Measurements from ENCODE around the gene TRAF4.

Gene TRAF4

DNA sequence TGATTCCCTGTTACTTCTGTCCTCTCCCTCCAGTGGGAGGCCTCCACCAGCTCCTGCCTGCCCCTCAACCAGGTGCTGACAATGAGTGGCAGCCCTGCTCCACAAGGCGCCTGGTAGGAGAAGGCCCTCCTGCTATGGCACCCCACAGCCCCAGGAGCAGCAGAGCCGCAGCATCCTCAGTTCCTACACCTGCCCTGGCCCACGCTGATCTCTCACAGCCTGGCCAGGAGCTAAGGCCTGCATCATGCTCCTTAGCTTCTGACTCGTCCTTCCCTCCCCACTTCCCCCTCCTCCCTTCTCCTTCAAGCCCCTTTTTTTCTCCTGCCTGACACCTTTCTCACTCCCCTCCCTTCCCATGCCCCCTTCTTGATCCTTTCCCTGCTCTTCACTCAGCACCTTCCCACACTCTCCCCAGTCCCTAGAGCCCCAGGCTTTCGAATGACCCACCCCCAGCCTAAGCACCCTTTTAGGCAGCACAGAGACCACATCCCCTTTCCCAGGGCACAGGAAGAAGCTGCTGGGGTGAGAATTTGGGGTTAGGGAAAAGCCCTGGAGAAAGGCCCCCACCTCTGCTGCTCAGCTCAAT lies 38.6 kb upstream of the TRAF4 start:
- H3K4me3 ChIP-seq (ENCODE audit: low read depth in 1 of 2, low read length in 2 of 2), result no peak overlapping the region
- no peaks in the 10 kb centered on the region for H3K27me3 ChIP-seq (ENCODE audit: control insufficient read depth in 1 of 2, insufficient read depth in 2 of 2, low read length in 2 of 2)
- no peak overlapping the region for H3K9ac ChIP-seq (ENCODE audit: low read depth in 1 of 2, low read length in 2 of 2)
- peaks cover 17 to 18% of the 10 kb centered on the region in 2 donors for H3K4me1 ChIP-seq (ENCODE audit: control insufficient read depth in 1 of 2, insufficient read depth in 2 of 2, low read length in 2 of 2)
- peaks cover 34 to 46% of the 10 kb centered on the region in 2 donors for H3K36me3 ChIP-seq (ENCODE audit: control insufficient read depth in 1 of 2, insufficient read depth in 2 of 2, low read length in 2 of 2)
- H3K27ac ChIP-seq (ENCODE audit: low read depth, low read length), result no peak overlapping the region
- H3K9me3 ChIP-seq (ENCODE audit: control insufficient read depth in 1 of 2, low read length in 2 of 2), result no peaks in the 10 kb centered on the region

DNA sequence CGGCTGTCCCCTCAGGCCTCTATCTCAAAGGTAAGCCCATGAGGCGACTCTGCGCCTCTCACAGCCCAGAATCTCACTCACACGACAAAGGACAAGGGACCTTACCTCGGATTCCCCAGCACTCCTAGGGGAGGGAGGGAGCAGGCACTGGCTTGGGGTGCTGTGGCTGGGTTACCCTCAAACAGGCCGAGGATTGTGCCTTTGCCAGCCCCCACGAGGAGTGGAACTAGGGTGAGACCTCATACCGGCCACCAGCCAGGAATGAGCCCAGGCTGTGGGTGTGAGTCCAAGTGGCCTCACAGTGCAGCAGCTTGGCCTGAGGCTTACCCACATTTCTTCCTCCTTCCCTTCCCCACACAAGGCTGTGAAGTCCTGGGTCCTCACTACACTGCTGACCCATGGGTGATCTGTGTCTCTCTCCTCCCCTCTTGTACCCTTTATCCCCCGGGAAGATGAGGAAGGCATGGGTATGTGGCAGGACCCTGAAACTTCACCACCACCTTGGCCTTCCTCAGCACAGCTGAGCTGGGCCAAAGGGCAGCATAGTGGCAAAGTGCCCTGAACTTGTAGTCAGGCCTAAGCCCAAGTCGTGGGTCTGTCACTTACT lies 38.0 kb upstream of the TRAF4 start:
- no peak overlapping the region for H3K9ac ChIP-seq (ENCODE audit: low read depth in 1 of 2, low read length in 2 of 2)
- H3K9me3 ChIP-seq (ENCODE audit: control insufficient read depth in 1 of 2, low read length in 2 of 2), result no peaks in the 10 kb centered on the region
- no peak overlapping the region for H3K27ac ChIP-seq (ENCODE audit: low read depth, low read length)
- H3K36me3 ChIP-seq (ENCODE audit: control insufficient read depth in 1 of 2, insufficient read depth in 2 of 2, low read length in 2 of 2), result peaks cover 28 to 39% of the 10 kb centered on the region in 2 donors
- H3K27me3 ChIP-seq (ENCODE audit: control insufficient read depth in 1 of 2, insufficient read depth in 2 of 2, low read length in 2 of 2), result no peaks in the 10 kb centered on the region
- H3K4me3 ChIP-seq (ENCODE audit: low read depth in 1 of 2, low read length in 2 of 2), result no peak overlapping the region
- peaks cover 12 to 13% of the 10 kb centered on the region in 2 donors for H3K4me1 ChIP-seq (ENCODE audit: control insufficient read depth in 1 of 2, insufficient read depth in 2 of 2, low read length in 2 of 2)

- peaks cover 19 to 31% of the 10 kb centered on the region in 2 donors for H3K36me3 ChIP-seq (ENCODE audit: control insufficient read depth in 1 of 2, insufficient read depth in 2 of 2, low read length in 2 of 2)
- peaks cover 12 to 16% of the 10 kb centered on the region in 2 donors for H3K4me1 ChIP-seq (ENCODE audit: control insufficient read depth in 1 of 2, insufficient read depth in 2 of 2, low read length in 2 of 2)
- H3K27ac ChIP-seq (ENCODE audit: low read depth, low read length), result no peak overlapping the region
- no peak overlapping the region for H3K9ac ChIP-seq (ENCODE audit: low read depth in 1 of 2, low read length in 2 of 2)
- no peak overlapping the region for H3K4me3 ChIP-seq (ENCODE audit: low read depth in 1 of 2, low read length in 2 of 2)
- H3K9me3 ChIP-seq (ENCODE audit: control insufficient read depth in 1 of 2, low read length in 2 of 2), result no peaks in the 10 kb centered on the region
- H3K27me3 ChIP-seq (ENCODE audit: control insufficient read depth in 1 of 2, insufficient read depth in 2 of 2, low read length in 2 of 2), result no peaks in the 10 kb centered on the region
Observed at GRCh38 chr17:28706471-28707338, 37.1 kb upstream of the TRAF4 start.

DNA sequence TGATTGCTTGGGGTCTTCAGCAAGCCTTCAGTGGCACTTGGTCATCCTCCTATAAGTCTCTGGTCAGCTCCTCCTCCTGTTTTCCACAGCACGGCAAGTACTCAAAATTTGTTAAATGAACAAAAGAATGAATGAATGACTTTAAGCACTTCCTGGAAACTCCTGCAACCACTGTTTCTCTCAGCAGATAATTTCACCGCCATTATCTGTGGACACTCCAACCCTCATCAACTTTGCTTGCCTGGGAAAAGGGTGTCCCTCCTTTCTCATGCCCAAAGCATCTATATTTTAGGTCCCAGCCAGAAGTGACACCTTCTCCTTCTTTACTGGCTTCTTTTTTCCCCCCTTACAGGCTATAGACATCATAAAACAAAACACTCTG lies 36.5 kb upstream of the TRAF4 start:
- H3K27ac ChIP-seq (ENCODE audit: low read depth, low read length), result no peak overlapping the region
- no peaks in the 10 kb centered on the region for H3K9me3 ChIP-seq (ENCODE audit: control insufficient read depth in 1 of 2, low read length in 2 of 2)
- no peak overlapping the region for H3K9ac ChIP-seq (ENCODE audit: low read depth in 1 of 2, low read length in 2 of 2)
- peaks cover 12 to 19% of the 10 kb centered on the region in 2 donors for H3K4me1 ChIP-seq (ENCODE audit: control insufficient read depth in 1 of 2, insufficient read depth in 2 of 2, low read length in 2 of 2)
- no peaks in the 10 kb centered on the region for H3K27me3 ChIP-seq (ENCODE audit: control insufficient read depth in 1 of 2, insufficient read depth in 2 of 2, low read length in 2 of 2)
- H3K36me3 ChIP-seq (ENCODE audit: control insufficient read depth in 1 of 2, insufficient read depth in 2 of 2, low read length in 2 of 2), result peaks cover 13 to 24% of the 10 kb centered on the region in 2 donors
- no peak overlapping the region for H3K4me3 ChIP-seq (ENCODE audit: low read depth in 1 of 2, low read length in 2 of 2)

GRCh38 chr17:28710861-28711722 lies 32.7 kb upstream of the TRAF4 start:
- Histone ChIP-seq H3K36me3 (ENCODE audit: control insufficient read depth in 1 of 2, insufficient read depth in 2 of 2, low read length in 2 of 2) (peaks cover 0 to 8% of the 10 kb centered on the region in 2 donors), H3K27me3 (ENCODE audit: control insufficient read depth in 1 of 2, insufficient read depth in 2 of 2, low read length in 2 of 2) (no peaks in the 10 kb centered on the region), H3K4me1 (ENCODE audit: control insufficient read depth in 1 of 2, insufficient read depth in 2 of 2, low read length in 2 of 2) (peaks cover 8 to 21% of the 10 kb centered on the region in 2 donors), H3K27ac (ENCODE audit: low read depth, low read length) (peak overlapping the region; percentile 84), H3K4me3 (ENCODE audit: low read depth in 1 of 2, low read length in 2 of 2) (peak overlapping the region; percentile 64 to 69), H3K9ac (ENCODE audit: low read depth in 1 of 2, low read length in 2 of 2) (peak overlapping the region; percentile 50 to 83), H3K9me3 (ENCODE audit: control insufficient read depth in 1 of 2, low read length in 2 of 2) (no peaks in the 10 kb centered on the region)

DNA sequence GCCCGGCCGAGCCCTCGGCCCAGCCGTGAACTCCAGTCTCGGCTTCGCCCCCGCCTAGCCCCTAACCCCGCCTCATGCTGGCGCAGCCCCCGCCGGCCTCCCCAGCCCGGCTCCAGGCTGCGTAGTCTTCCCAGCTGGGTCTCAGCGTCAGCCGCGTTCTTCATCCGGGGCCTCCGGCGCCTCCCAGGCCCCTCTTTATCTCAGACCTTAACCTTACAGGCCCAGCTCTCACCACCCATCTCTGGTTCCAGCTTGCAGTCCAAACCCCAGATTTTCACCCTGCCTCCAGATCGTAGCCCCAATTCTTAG lies 32.1 kb upstream of the TRAF4 start, which contains the start of gene PROCA1:
TSS of gene PROCA1 (minus strand) at position 166 of the 309 bp plus-strand sequence. CDS start 228 bp downstream, outside the sequence.
- Histone ChIP-seq H3K27me3 (ENCODE audit: control insufficient read depth in 1 of 2, insufficient read depth in 2 of 2, low read length in 2 of 2) (no peaks in the 10 kb centered on the region), H3K4me3 (ENCODE audit: low read depth in 1 of 2, low read length in 2 of 2) (peak within 1 kb of the TSS; percentile 64 to 69), H3K36me3 (ENCODE audit: control insufficient read depth in 1 of 2, insufficient read depth in 2 of 2, low read length in 2 of 2) (peaks cover 0 to 8% of the 10 kb centered on the region in 2 donors), H3K9ac (ENCODE audit: low read depth in 1 of 2, low read length in 2 of 2) (peak within 1 kb of the TSS; percentile 50 to 83), H3K9me3 (ENCODE audit: control insufficient read depth in 1 of 2, low read length in 2 of 2) (no peaks in the 10 kb centered on the region), H3K4me1 (ENCODE audit: control insufficient read depth in 1 of 2, insufficient read depth in 2 of 2, low read length in 2 of 2) (peaks cover 9 to 22% of the 10 kb centered on the region in 2 donors), H3K27ac (ENCODE audit: low read depth, low read length) (peak within 1 kb of the TSS; percentile 84)

- Histone ChIP-seq H3K4me3 (ENCODE audit: low read depth in 1 of 2, low read length in 2 of 2) (peak overlapping the region; percentile 64 to 69), H3K36me3 (ENCODE audit: control insufficient read depth in 1 of 2, insufficient read depth in 2 of 2, low read length in 2 of 2) (peaks cover 0 to 8% of the 10 kb centered on the region in 2 donors), H3K27ac (ENCODE audit: low read depth, low read length) (no peak overlapping the region), H3K4me1 (ENCODE audit: control insufficient read depth in 1 of 2, insufficient read depth in 2 of 2, low read length in 2 of 2) (peaks cover 11 to 23% of the 10 kb centered on the region in 2 donors), H3K27me3 (ENCODE audit: control insufficient read depth in 1 of 2, insufficient read depth in 2 of 2, low read length in 2 of 2) (no peaks in the 10 kb centered on the region), H3K9ac (ENCODE audit: low read depth in 1 of 2, low read length in 2 of 2) (peak overlapping the region; percentile 50 to 77), H3K9me3 (ENCODE audit: control insufficient read depth in 1 of 2, low read length in 2 of 2) (no peaks in the 10 kb centered on the region)
Observed at GRCh38 chr17:28712032-28712704, 31.6 kb upstream of the TRAF4 start.

DNA sequence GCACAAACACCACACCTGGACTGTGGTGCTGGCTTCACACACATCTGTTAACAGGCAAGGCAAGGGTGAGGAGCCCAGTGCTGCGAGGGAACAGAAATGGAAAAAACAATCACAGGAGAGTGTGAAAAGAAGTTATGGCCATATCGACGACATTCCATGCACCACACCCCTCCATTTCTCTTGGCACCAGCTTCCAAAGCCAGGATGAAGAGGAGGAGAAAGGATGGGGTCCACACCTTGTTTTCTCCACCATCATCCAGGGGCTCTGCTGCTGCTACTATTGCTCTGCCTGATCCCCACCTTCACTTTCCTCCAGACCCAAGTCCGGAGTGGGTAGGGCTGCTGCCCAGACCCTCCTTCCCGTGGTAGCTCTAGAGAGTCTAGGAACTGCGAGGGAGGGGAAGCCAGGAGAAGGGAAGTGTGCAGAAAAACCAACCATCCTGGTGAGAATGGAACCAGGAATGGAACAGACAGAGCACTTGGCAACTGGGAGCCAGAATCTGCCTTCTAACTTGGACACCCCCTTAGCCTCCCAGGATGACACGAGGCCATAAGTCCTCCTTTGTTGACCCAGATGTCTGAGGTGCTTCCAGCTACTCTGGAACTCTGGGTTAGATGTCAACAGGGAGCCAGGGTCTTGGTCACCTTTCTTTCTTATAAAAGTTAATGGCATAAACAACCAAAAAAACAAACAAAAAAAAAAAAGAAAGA lies 31.0 kb upstream of the TRAF4 start:
- no peak overlapping the region for H3K27ac ChIP-seq (ENCODE audit: low read depth, low read length)

GRCh38 chr17:28714281-28714680 lies 29.5 kb upstream of the TRAF4 start:
- Histone ChIP-seq H3K36me3 (ENCODE audit: control insufficient read depth in 1 of 2, insufficient read depth in 2 of 2, low read length in 2 of 2) (peaks cover 0 to 8% of the 10 kb centered on the region in 2 donors), H3K4me3 (ENCODE audit: low read depth in 1 of 2, low read length in 2 of 2) (no peak overlapping the region), H3K27me3 (ENCODE audit: control insufficient read depth in 1 of 2, insufficient read depth in 2 of 2, low read length in 2 of 2) (no peaks in the 10 kb centered on the region), H3K9ac (ENCODE audit: low read depth in 1 of 2, low read length in 2 of 2) (no peak overlapping the region), H3K4me1 (ENCODE audit: control insufficient read depth in 1 of 2, insufficient read depth in 2 of 2, low read length in 2 of 2) (peaks cover 20 to 33% of the 10 kb centered on the region in 2 donors), H3K9me3 (ENCODE audit: control insufficient read depth in 1 of 2, low read length in 2 of 2) (no peaks in the 10 kb centered on the region), H3K27ac (ENCODE audit: low read depth, low read length) (no peak overlapping the region)

More for the DNA sequence above, 31.0 kb upstream of the TRAF4 start:
- no peaks in the 10 kb centered on the region for H3K27me3 ChIP-seq (ENCODE audit: control insufficient read depth in 1 of 2, insufficient read depth in 2 of 2, low read length in 2 of 2)
- H3K36me3 ChIP-seq (ENCODE audit: control insufficient read depth in 1 of 2, insufficient read depth in 2 of 2, low read length in 2 of 2), result peaks cover 0 to 8% of the 10 kb centered on the region in 2 donors
- no peaks in the 10 kb centered on the region for H3K9me3 ChIP-seq (ENCODE audit: control insufficient read depth in 1 of 2, low read length in 2 of 2)
- peak overlapping the region in 1 of 2 donors; percentile 25 for H3K9ac ChIP-seq (ENCODE audit: low read depth in 1 of 2, low read length in 2 of 2)
- peaks cover 11 to 23% of the 10 kb centered on the region in 2 donors for H3K4me1 ChIP-seq (ENCODE audit: control insufficient read depth in 1 of 2, insufficient read depth in 2 of 2, low read length in 2 of 2)
- no peak overlapping the region for H3K4me3 ChIP-seq (ENCODE audit: low read depth in 1 of 2, low read length in 2 of 2)

All from duodenal mucosa (tissue), 2 donors.